GM19043 (cell line): ENCODE measurements around the gene CLSTN1.
"Not testable (repeated sequence)": the region's sequence is repeated elsewhere in the genome, so short reads cannot be mapped to it uniquely, and the experiment has no call there.

Source experiments
- ATAC-seq: cut with Tn5 transposase; IDR thresholded peaks from one replicate; pipeline ENCODE4 v1.9.1; 2021; ENCODE audit warnings: low read depth; ENCODE audit not compliant: unreplicated experiment

The CLSTN1 gene

GRCh38 chr1:9719978-9720722 lies 103.6 kb downstream of the CLSTN1 start:
- ATAC-seq: no peak

DNA sequence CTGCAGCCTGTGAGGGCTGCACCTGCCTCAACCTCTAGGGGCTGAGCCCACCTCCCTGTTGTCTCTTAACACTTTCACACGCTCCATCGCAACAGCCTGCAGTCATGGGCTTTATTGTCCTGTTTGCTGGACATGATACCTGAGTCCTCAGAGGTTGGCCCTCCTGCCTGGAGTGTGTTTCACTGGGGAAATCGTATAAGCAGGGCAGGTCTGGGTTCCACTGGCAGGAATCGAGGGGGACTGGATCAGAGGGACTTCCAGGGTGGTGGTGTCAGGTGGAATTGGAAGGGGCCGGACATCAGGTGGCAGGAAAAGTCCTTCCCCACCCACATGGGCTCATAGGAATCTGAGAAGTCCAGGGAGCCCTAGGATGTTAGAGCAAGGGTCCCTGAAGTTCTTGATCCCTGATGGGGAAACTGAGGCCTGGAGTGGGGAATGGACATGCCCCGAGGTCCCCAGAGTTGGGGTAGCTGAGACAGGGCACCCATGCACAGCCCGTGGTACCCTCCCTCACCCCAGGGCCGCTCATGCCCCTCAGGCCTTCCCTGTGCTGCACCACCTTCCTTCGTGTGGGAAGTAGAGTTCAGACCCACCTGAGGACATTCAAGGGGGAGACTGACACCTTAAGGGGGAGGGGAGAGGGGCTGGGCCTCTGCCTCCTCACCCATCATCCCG lies 105.6 kb downstream of the CLSTN1 start:
- ATAC-seq: no peak

GRCh38 chr1:9717193-9718005 lies 106.4 kb downstream of the CLSTN1 start:
- peak; percentile 81 for ATAC-seq

- ATAC-seq: no peak
Observed at GRCh38 chr1:9716404-9717192, 107.2 kb downstream of the CLSTN1 start.

DNA sequence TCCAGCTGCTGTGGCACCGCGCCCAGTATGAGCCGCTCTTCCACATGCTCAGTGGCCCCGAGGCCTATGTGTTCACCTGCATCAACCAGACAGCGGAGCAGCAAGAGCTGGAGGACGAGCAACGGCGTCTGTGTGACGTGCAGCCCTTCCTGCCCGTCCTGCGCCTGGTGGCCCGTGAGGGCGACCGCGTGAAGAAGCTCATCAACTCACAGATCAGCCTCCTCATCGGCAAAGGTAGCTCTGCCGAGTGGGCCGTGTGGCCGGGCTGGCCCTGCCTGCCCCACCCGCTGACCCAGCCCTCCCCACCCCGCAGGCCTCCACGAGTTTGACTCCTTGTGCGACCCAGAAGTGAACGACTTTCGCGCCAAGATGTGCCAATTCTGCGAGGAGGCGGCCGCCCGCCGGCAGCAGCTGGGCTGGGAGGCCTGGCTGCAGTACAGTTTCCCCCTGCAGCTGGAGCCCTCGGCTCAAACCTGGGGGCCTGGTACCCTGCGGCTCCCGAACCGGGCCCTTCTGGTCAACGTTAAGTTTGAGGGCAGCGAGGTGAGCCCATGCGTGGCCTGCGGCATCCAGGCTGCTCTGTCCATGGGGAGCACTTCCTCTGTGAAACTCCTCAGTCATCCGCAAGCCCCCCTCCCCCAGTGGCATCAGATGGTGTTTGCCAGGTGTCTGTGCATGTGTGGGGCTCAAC lies 108.1 kb downstream of the CLSTN1 start:
- ATAC-seq: no peak

- ATAC-seq: no peak
Observed at GRCh38 chr1:9714257-9714718, 109.5 kb downstream of the CLSTN1 start.

DNA sequence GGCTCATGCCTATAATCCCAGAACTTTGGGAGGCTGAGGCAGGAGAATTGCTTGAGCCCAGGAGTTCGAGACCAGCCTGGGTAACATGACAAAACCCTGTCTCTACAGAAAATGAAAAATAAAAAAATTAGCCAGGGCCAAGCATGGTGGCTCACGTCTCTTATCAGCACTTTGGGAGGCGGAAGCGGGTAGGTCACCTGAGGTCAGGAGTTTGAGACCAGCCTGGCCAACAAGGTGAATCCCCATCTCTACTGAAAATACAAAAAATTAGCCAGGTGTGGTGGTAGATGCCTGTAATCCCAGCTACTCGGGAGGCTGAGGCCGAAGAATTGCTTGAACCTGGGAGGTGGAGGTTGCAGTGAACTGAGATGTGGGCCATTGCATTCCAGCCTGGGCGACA lies 111.0 kb downstream of the CLSTN1 start:
- ATAC-seq: not testable (repeated sequence)

GRCh38 chr1:9711466-9712020 lies 112.2 kb downstream of the CLSTN1 start:
- no peak for ATAC-seq

GRCh38 chr1:9710037-9710436 lies 113.7 kb downstream of the CLSTN1 start:
- ATAC-seq: no peak

- no peak for ATAC-seq
Observed at GRCh38 chr1:9706178-9706577, 117.6 kb downstream of the CLSTN1 start.

- no peak for ATAC-seq
Observed at GRCh38 chr1:9705337-9706093, 118.2 kb downstream of the CLSTN1 start.

DNA sequence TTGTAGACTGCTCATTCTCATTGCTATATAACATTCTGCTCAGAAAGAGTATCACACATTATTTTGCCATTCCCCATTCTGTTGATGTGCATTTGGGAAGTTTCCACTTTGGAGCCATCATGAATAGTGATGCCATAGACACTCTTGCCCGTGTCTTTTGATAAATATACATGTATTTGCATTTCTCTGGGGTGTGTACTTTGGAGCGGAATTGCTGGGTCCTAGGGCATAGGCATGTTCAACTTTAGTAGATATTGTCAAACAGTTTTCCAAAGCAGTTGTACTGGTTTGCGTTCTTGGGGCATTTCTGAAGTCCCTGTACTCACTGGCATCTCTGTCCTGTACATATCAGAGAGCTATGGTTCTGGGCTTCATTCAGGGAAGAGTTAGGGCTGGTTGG lies 120.1 kb downstream of the CLSTN1 start:
- no peak for ATAC-seq

- ATAC-seq: no peak
Observed at GRCh38 chr1:9703165-9703509, 120.6 kb downstream of the CLSTN1 start.

DNA sequence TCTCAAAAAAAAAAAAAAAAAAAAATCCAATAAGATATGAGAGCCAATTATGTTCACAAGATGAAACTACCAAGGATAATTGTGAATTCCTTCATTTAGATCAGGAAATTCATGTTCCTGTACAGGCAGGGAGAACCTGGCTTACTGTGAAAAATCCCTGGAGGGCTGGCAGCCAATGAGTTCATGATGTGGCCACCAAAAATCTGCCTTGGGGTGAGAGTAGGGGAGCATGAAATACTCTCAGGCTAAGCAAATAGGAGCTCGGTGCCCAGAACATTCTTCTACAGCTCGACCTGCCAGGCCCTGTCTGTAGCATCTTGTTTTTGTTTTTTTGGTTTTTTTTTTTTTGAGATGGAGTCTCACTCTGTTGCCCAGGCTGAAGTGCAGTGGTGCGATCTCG lies 122.1 kb downstream of the CLSTN1 start:
- ATAC-seq: no peak

- no peak for ATAC-seq
Observed at GRCh38 chr1:9700340-9700739, 123.4 kb downstream of the CLSTN1 start.

GRCh38 chr1:9699361-9699760 lies 124.4 kb downstream of the CLSTN1 start:
- no peak for ATAC-seq

GRCh38 chr1:9696793-9697192 lies 127.0 kb downstream of the CLSTN1 start:
- no peak for ATAC-seq

- no peak for ATAC-seq
Observed at GRCh38 chr1:9691691-9692090, 132.1 kb downstream of the CLSTN1 start.

DNA sequence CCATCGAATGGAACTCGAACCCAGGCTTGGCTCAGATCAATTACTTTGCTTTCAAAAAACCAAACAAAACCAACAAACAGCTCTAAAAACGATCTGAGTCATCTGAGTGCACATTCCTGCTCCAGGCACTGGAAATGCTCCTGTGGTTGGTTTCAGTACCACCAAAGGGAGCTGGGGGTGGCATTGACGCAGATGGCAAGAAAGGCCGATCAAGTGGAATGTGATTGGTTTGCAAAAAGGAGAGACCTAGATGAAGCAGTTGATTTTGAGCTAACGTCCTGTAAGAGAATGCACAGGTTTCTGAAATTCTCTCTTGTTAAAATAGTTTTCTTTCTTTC lies 132.7 kb downstream of the CLSTN1 start:
- ATAC-seq: no peak
